Left renal pelvis (tissue), 4 donors: ENCODE measurements around the gene QRICH1. TPM values are rescaled to one million over a fixed set of nuclear protein-coding genes. Genes with fewer than 3 reads are reported as not detected.
A peak's percentile ranks its signal among the peaks of the same experiment; 100 is the strongest.

Experiments used
- DNase-seq, 4 donors: peaks; one replicate each; pipeline ENCODE4 v3.0.0-alpha.2; 2013; ENCODE audit warnings: low read depth in 4 of 4, low spot score in 3 of 4
- polyA plus RNA-seq, 4 donors: library from polyadenylated mRNA; unstranded; fragments of 120-200 nt; gene quantifications; one replicate each; pipeline ENCODE4 v1.2.1, GENCODE V29; 2013; ENCODE audit not compliant: insufficient read length in 4 of 4

The QRICH1 gene
- polyA plus RNA-seq, 4 donors, result 68.9 to 85.1 (median 82.4) TPM

- DNase-seq, result peak; percentile 77 to 84 (median 83)
Observed at GRCh38 chr3:49120438-49121131, 26.7 kb upstream of the QRICH1 start, which contains the start of gene USP19. Gene USP19 (minus strand): TSS chr3:49120823. CDS start chr3:49119145, 1,678 bp downstream.

GRCh38 chr3:49120096-49120437 is 26.2 kb upstream of the QRICH1 start:
- no peak for DNase-seq

DNA sequence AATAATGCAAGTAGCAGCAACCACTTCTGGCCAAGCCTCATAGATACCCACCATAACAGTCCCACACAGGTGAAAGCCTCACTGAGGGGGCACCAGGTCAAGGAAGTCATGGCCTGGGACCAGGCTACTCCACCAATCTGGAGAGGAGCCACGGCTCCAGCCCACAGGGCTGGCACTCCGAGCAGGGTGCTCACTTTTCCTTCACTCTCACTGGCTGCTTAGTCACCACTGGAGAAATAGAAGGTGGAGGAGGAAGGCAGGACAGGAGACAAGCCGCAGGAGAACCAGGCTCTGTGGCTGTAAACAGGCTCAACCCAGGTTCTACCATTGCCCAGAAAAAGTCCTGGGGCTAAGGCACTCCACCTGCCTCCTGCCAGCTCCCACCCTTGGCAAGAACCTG is 25.6 kb upstream of the QRICH1 start:
- DNase-seq, result no peak

GRCh38 chr3:49119036-49119435 is 25.2 kb upstream of the QRICH1 start:
- DNase-seq, result no peak

GRCh38 chr3:49112262-49112661 is 18.4 kb upstream of the QRICH1 start:
- DNase-seq, result no peak

DNA sequence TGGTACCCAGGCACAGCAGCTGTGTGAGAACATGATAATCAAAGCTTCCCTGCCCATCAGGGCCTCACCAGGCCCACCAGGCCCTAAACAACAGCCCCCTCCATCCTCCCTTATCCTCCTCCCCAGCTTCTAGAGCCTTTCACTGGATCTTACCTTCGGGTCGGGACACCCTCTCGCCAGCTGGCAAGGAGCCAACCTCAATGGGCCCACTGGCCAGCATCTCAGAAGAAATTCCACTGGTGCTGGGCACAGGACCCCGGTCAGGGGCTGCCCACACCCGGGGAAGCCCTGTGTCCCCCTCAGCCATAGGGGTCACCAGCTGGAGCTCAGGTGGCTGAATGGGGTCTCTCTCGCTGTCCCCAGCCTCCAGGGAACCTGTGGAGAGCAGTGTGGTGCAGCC is 17.5 kb upstream of the QRICH1 start:
- no peak for DNase-seq

DNA sequence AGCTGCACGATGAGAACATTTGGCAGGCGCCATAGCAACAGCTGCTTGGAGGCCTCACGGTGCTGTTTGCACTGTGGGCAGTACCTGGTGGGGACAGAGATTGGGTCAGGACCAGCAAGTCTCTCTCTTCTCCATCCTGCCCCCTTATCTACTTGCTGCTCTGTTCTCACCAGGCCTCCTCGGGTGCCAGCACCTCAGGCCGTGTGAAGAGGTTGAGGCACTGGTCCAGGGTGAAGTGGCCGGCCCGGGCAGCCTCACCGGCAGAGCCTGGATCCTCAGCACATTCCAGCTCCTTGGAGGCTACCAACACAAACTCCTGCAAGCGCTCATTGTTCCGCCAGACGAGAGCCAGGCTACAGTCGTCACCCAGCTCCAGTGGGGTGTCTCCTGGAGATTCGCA is 16.9 kb upstream of the QRICH1 start:
- DNase-seq, result no peak

DNA sequence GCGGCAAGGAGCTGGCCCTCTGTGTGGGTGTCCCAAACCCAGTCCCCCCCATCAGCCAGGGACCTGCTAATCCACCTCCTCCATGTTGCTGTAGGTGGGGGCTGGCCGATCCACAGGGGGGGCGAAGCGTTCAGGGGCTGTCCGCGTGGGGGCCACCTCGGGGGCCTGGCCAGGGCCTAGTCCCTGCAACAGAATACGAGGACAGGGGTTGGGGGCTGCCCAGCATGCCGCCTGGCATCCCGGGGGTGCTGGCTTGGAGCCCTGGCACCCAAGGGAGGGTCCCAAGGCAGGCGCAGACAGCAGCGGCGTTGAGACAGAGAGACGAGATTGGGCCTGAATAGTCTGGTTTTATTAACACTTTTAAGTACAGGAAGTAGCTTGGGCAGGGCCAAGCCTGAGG is 14.5 kb upstream of the QRICH1 start:
- no peak for DNase-seq

GRCh38 chr3:49104427-49105291 is 10.8 kb upstream of the QRICH1 start, which contains the start of gene QARS1:
Gene QARS1 (minus strand): TSS chr3:49104757. CDS start chr3:49104733, 24 bp downstream.
- peak; percentile 77 to 90 (median 80) for DNase-seq

DNA sequence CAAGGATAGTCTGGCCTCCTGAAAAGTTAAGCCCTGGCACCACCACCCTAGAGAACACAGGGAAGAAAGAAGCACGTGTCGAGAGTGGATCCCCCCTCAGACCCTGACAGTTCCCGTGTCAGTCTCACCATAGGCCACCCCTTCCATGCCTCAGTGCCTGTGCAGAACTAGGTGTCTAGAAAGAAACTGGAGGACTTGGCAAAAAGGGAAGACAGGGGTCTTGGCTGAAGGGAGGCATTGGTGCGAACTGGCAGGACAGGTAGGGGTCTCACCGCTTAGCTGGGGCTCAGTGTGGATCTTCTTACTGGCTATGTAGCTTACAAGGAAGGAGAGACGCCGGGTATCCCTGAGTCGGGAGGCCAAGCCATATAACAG is 10.2 kb upstream of the QRICH1 start:
- DNase-seq, result no peak

DNA sequence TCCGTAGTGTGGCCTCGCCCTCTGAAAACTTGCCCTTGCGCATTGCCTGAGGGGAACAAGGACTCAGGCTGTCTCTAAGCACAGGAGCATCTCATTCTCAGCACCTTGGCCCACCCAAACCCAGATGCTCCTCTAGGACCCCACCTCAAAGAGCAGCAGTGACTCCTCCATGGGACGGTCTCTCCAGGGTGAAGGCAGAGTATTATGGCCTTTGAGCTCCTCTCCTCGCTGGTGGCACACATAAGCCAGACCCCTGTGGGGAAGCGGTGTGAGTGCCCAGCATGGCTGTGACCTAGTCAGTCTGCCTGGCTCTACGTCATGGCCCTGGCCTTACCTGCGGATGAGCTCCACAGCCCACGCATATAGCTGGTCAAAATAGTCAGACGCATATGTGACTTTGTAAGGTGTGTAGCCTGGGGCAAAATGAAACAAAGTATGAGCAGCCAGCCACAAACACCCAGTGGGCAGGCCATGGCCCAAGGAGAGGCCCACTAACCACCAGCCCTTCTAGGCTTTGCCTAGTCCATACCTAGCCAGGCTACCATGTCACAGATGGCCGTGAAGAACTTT is 6.3 kb upstream of the QRICH1 start:
- no peak for DNase-seq

GRCh38 chr3:49098910-49099630 is 5.2 kb upstream of the QRICH1 start:
- no peak for DNase-seq

- DNase-seq, result no peak
Observed at GRCh38 chr3:49098429-49098828, 4.6 kb upstream of the QRICH1 start.

DNA sequence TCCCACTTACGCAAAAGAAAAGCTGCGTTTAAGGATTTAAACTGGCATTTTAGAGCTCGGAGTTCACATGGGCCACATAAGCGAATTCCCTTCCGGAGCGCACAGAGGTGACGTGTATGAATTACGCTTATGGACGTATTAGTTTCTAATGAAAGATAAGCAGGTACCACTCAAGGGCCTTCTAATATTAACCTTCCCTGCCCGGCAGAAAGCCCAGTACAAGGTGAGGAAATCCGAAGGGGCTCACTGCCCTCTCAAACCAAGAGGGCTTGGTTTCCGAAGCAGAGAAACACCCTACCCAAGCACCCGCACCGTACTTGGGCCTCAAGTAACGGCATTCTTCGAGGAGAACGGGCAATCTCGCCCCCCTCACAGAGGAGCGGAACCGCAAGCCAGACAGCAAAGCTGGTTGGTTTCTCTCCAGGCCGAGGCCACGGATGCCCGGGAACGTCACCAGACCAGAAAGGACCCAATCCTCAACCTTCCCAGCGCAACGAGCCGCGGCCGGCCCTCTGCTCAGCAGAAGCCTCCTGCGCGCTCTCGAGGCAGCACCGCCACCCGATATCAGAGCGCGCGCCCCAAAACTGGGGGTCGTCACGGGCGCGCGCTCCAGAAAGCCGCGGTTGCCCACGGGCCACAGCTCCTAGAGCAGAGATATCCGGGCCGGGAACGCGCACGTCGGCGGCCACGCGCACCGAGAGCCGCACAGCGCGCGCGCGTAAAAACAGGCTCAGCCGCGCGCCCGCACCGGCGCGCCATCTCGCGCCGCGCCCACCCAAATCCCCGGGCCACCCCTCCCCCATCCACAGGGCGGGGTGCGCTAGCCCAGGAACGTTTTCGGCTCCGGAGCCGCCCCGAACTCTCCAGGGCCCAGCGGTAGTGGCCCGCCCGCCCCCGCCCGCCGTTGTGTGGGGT is 676 bp downstream of the QRICH1 start:
- peak; percentile 53 to 71 (median 68) for DNase-seq

DNA sequence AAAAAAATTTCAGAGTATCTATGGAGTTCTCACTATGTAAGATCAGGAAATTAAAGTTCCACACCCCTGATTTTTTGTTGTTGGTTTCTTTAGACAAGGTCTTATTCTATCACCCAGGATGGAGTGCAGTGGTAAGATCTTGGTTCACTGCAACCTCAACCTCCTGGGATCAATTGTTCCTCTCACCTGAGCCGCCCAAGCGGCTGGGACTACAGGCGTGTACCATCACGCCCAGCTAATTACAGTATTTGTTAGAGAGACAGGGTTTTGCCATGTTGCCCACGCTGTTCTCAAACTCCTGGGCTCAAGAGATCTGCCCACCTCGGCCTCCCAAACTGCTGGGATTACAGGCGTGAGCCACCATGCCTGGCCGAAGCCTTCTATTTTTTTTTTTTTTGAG is 12.4 kb downstream of the QRICH1 start:
- no peak for DNase-seq

GRCh38 chr3:49079270-49079669 is 14.6 kb downstream of the QRICH1 start:
- no peak for DNase-seq

GRCh38 chr3:49076646-49077045 is 17.2 kb downstream of the QRICH1 start:
- DNase-seq, result no peak

GRCh38 chr3:49076116-49076515 is 17.8 kb downstream of the QRICH1 start:
- DNase-seq, result no peak

DNA sequence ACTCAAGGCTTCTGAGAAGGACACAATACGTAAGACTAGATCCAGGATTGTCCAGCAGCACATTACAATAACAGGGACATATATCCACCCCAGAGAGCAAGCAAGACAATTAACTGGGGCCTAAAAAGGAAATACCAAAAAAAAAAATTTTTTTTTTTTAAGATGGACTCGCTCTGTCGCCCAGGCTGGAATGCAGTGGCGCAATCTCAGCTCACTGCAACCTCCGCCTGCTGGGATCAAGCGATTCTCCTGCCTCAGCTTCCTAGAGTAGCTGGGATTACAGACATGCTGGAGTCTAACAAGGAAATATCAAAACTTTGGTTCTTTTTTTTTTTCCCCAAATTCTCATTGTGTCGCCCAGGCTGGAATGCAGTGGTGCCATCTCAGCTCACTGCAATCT is 35.9 kb downstream of the QRICH1 start:
- no peak for DNase-seq

DNA sequence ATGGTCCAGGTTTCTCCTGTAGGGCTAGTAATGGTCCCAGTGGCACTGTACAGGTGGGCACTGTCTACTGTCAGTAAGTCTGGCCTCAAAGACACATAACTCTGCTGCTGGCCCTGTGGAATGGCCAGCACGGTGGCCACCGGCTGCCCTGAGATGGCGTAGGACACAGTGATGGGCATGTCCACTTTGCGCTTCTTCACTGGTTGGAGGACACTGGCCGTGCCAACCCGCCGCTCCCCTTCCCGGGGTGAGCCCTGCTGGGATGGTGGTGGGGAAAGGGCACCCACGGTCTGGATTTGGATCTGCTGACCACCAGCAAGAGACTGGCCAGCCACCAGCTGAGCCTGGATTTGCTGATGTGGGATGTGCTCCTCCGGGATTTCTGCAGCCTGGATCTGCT is 36.6 kb downstream of the QRICH1 start:
- DNase-seq, result no peak
